Erythroblast (primary cell): ENCODE data around the gene FREM3.
"Not testable (repeated sequence)": the region's sequence is repeated elsewhere in the genome, so short reads cannot be mapped to it uniquely, and the experiment has no call there.

ENCODE experiments used
- DNase-seq, 2 experiments: peaks; one replicate each; lab custom pipeline; 2025; lab: John Stamatoyannopoulos, UW
- GATA1 ChIP-seq: IDR thresholded peaks from 2 replicates; pipeline ENCODE4 v1.6.1; 2011; ENCODE audit warnings: low read depth, mild to moderate bottlenecking, control low read depth, low read length, moderate library complexity
- POLR2A ChIP-seq: IDR thresholded peaks from 2 replicates; pipeline ENCODE4 v1.6.1; 2011; ENCODE audit warnings: mild to moderate bottlenecking, low read length

FREM3 gene

GRCh38 chr4:143700416-143701352 is at the start of gene FREM3:
Gene FREM3, minus strand, starts transcription at chr4:143700675. Its CDS starts 0 bp downstream, at chr4:143700675.
- no peak for TF ChIP-seq POLR2A
- TF ChIP-seq GATA1, result no peak
- DNase-seq, result peak in 1 of 2 experiments; percentile 39

- no peak for TF ChIP-seq POLR2A
- no peak for DNase-seq
Observed at GRCh38 chr4:143745874-143746273, 45.4 kb upstream of the FREM3 start.

- no peak for DNase-seq
- TF ChIP-seq GATA1 (no peak), POLR2A (no peak)
Observed at GRCh38 chr4:143743591-143743990, 43.1 kb upstream of the FREM3 start.

- no peak for DNase-seq
- TF ChIP-seq POLR2A, result no peak
- TF ChIP-seq GATA1, result no peak
Observed at GRCh38 chr4:143742834-143743233, 42.4 kb upstream of the FREM3 start.

GRCh38 chr4:143736861-143737260 is 36.4 kb upstream of the FREM3 start:
- DNase-seq, result peak in 1 of 2 experiments; percentile 2
- TF ChIP-seq GATA1 (no peak), POLR2A (no peak)

GRCh38 chr4:143736061-143736460 is 35.6 kb upstream of the FREM3 start:
- DNase-seq, result not testable (repeated sequence)

GRCh38 chr4:143728166-143728565 is 27.7 kb upstream of the FREM3 start:
- no peak for DNase-seq
- no peak for TF ChIP-seq GATA1

GRCh38 chr4:143726714-143727113 is 26.2 kb upstream of the FREM3 start:
- DNase-seq, result no peak
- TF ChIP-seq POLR2A, result no peak
- no peak for TF ChIP-seq GATA1

- DNase-seq, result no peak
- TF ChIP-seq GATA1, result no peak
- TF ChIP-seq POLR2A, result no peak
Observed at GRCh38 chr4:143721317-143721716, 20.8 kb upstream of the FREM3 start.

GRCh38 chr4:143718748-143719147 is 18.3 kb upstream of the FREM3 start:
- not testable (repeated sequence) for DNase-seq

GRCh38 chr4:143713955-143714625 is 13.6 kb upstream of the FREM3 start:
- no peak for DNase-seq

GRCh38 chr4:143713553-143713952 is 13.1 kb upstream of the FREM3 start:
- TF ChIP-seq GATA1 (no peak), POLR2A (no peak)
- peak in 1 of 2 experiments; percentile 19 for DNase-seq

More at GRCh38 chr4:143713955-143714625, 13.6 kb upstream of the FREM3 start:
- TF ChIP-seq GATA1 (no peak), POLR2A (no peak)

GRCh38 chr4:143712155-143712550 is 11.7 kb upstream of the FREM3 start:
- no peak for DNase-seq
- TF ChIP-seq POLR2A, result no peak
- TF ChIP-seq GATA1, result no peak

GRCh38 chr4:143711543-143712154 is 11.2 kb upstream of the FREM3 start:
- peak; percentile 18 to 50 for DNase-seq
- TF ChIP-seq POLR2A (no peak), GATA1 (no peak)
